HG03097 (cell line): ENCODE data around the gene ZNF365.
"Not testable (repeated sequence)": the region's sequence is repeated elsewhere in the genome, so short reads cannot be mapped to it uniquely, and the experiment has no call there.

ENCODE experiments used
- ATAC-seq: cut with Tn5 transposase; IDR thresholded peaks from one replicate; pipeline ENCODE4 v1.9.1; 2021; ENCODE audit not compliant: unreplicated experiment, low FRiP score

The ZNF365 gene

GRCh38 chr10:62373995-62374861, at the start of gene ZNF365:
Gene ZNF365 (plus strand): TSS chr10:62374369. CDS start chr10:62376194, 1,825 bp downstream.
- no peak for ATAC-seq

- ATAC-seq: no peak
Measured at GRCh38 chr10:62326176-62326575, 48.0 kb upstream of the ZNF365 start.

DNA sequence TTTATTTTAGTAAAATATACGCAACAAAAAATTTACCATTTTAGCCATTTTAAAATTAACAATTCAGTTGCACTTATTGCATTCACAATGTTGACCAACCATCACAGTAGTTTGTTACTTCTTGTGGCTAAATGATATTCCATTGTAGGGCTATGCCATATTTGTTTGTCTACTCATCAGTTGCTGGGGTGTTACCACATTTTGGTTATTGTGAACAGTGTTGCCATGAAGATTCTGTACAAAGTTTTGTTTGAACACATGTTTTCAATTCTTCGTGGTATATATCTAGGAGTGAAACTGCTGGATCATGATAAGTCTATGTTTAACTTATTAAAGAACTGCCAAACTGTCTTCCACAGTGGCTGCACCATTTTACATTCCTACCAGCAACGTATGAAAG, 46.3 kb upstream of the ZNF365 start:
- ATAC-seq: no peak

GRCh38 chr10:62330213-62330612, 44.0 kb upstream of the ZNF365 start:
- no peak for ATAC-seq

DNA sequence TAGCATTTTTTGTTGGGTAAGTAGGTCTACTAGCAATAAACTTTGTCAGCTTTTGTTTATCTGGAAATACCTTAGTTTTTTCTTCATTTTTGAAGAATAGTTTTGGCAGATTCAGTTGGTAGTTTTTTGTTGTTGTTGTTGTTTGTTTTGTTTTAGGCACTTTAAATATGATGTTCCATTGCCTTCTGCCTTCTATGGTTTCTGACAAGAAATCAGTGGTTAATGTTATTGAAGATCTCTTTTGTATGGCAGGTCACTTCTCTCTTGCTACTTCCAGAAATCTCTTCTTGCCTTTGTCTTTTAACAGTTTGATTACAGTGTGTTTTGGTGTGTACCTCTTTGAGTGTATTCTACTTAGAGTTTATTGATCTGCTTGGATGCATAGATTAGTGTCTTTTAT, 41.8 kb upstream of the ZNF365 start:
- no peak for ATAC-seq

DNA sequence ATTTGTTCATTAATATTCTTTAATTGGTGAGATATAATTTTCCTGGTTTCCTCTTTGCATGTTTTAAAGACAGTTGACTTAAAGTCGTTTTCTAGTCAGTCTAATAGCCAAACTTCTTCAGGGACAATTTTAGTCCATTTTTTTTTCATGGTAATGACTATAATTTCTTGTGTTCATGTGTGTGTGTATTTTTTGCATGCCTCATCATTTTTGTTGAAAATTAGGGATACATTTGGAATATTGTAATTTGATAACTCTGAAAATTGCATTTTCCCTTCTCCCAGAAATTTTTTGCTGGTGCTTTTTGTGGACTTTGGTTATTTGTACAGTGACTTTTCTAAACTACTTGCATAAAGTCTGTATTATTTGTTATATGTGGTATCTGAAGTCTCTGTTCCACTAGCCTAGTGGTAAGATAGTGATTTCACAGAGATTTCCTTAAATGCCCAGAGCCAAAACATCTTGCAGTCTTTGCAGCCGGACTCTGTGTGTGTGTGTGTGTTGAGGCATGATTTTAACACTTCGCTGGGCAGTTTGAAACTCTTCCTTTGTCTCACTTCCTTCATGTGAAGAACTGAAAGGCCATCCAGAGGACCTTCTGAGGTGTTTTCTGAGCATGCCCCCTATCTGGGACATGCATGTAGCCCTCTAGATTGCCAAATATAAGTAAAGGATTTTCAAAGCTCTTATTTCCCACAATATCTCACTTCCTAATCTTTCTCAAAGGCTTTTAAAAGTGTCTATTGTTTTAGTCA, 40.9 kb upstream of the ZNF365 start:
- ATAC-seq: no peak

GRCh38 chr10:62333988-62334682, 40.0 kb upstream of the ZNF365 start:
- ATAC-seq: no peak

- no peak for ATAC-seq
Measured at GRCh38 chr10:62335326-62335725, 38.8 kb upstream of the ZNF365 start.

DNA sequence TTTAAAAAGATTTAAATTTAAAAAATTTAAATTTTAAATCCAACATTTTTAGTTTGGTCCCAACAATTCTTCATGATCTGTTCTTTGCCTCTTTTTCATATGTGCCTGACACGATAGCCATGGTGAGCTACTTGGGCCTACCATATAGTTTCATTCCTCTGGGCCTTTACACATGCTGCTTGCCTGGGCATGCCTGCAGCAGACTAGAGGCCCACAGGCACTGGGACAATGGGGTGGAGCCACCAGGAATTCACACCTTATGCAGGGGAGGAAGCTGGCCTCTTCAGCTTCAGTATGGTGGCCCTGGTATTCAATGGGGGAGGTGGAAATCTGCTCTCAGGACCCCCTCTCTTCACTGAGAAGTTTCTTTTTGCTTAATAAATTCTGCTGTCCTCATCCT, 37.8 kb upstream of the ZNF365 start:
- no peak for ATAC-seq

DNA sequence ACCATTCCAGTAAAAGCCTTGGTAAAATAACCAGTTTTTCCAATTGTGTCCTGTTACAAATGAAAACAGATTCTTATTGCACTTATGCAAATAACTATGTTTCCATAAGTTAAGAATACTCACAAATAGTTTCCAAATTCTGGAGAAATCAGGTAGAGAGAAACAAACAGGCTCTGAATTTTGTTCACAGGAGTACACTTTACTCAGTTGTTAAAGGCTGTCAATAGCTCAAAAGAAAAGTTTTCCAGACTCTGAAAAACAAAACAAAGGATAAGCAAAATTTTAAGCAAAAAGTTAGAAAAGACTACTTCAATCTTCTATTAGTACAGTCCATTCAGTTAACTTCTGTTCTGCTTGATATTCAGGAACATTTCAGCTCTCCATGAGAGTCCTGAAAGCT, 32.8 kb upstream of the ZNF365 start:
- no peak for ATAC-seq

- no peak for ATAC-seq
Measured at GRCh38 chr10:62343000-62343399, 31.2 kb upstream of the ZNF365 start.

- ATAC-seq: no peak
Measured at GRCh38 chr10:62348029-62348428, 26.1 kb upstream of the ZNF365 start.

GRCh38 chr10:62352356-62352970, 21.7 kb upstream of the ZNF365 start:
- no peak for ATAC-seq

GRCh38 chr10:62354916-62355315, 19.3 kb upstream of the ZNF365 start:
- no peak for ATAC-seq

DNA sequence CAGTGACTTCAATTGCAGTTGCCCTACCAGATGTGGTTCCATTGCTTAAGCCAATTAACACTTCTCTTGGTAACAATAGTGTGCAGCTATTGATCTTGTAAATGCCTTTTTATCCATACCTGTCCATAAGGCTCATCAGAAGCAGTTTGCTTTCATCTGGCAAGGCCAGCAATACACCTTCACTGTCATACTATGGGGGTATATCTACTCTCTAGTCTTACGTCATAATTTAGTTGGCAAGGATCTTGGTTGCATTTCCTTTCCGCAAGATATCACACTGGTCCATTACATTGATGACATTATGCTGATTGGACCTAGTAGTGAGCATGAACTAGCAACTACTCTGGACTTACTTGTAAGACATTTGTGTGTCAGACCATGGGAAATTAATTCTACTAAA, 17.7 kb upstream of the ZNF365 start:
- no peak for ATAC-seq

DNA sequence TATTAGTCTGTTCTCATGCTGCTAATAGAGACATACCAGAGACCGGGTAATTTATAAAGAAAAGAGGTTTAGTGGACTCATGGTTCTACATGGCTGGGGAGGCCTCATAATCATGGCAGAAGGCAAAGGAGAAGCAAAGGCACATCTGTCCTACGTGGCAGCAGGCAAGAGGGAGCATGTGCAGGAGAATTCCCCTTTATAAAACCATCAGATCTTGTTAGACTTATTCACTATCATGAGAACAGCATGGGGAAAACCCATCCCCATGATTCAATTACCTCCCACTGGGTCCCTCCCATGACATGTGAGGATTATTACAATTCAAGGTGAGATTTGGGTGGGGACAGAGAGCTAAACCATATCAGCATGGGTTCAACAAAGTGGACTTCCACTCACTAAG, 16.0 kb upstream of the ZNF365 start:
- ATAC-seq: not testable (repeated sequence)

- no peak for ATAC-seq
Measured at GRCh38 chr10:62373639-62373994, 552 bp upstream of the ZNF365 start.

- no peak for ATAC-seq
Measured at GRCh38 chr10:62374862-62375710, 917 bp downstream of the ZNF365 start.

GRCh38 chr10:62376071-62377025, 2.2 kb downstream of the ZNF365 start:
- ATAC-seq: no peak
